Fibroblast of skin of abdomen (primary cell): Measurements from ENCODE around the gene FTO.

Experiments
- DNase-seq: peaks from one replicate; pipeline ENCODE4 v3.0.0-alpha.2; 2013

Gene FTO

GRCh38 chr16:54191592-54191991, 487.6 kb downstream of the FTO start:
- no peak for DNase-seq

GRCh38 chr16:54193013-54193664, 489.2 kb downstream of the FTO start:
- DNase-seq: no peak

GRCh38 chr16:54193665-54194333, 489.8 kb downstream of the FTO start:
- peak; percentile 67 for DNase-seq

- DNase-seq: no peak
These were observed 490.4 kb downstream of the FTO start for GRCh38 chr16:54194334-54194743.

GRCh38 chr16:54197758-54198157, 493.8 kb downstream of the FTO start:
- DNase-seq: no peak

- no peak for DNase-seq
These were observed 495.7 kb downstream of the FTO start for GRCh38 chr16:54199487-54200160.

- no peak for DNase-seq
These were observed 496.2 kb downstream of the FTO start for GRCh38 chr16:54200161-54200534.

- no peak for DNase-seq
These were observed 496.8 kb downstream of the FTO start for GRCh38 chr16:54200720-54201119.

GRCh38 chr16:54201200-54201599, 497.2 kb downstream of the FTO start:
- DNase-seq: no peak
